Measurements from ENCODE around the gene TIMP2. TPM values are rescaled to one million over a fixed set of nuclear protein-coding genes. Genes with fewer than 3 reads are reported as not detected.

Gene TIMP2
- total and polyA plus RNA-seq, 4 donors = 8.9 to 37.6 (median 10.1) TPM

GRCh38 chr17:78957128-78957527, 31.9 kb upstream of the TIMP2 start:
- H3K4me1 ChIP-seq (ENCODE audit: control insufficient read depth in 4 of 4, insufficient read depth in 4 of 4, low read length in 3 of 4) = no peaks in the 10 kb centered on the region
- no peak overlapping the region for H3K9ac ChIP-seq (ENCODE audit: low read depth in 1 of 2, low read length in 2 of 2)
- H3K4me3 ChIP-seq (ENCODE audit: low read depth in 1 of 3, low read length in 3 of 3) = no peak overlapping the region
- 81% methylated on average over 12 of the region's 12 CpGs for WGBS
- no peak overlapping the region for H3K27ac ChIP-seq (ENCODE audit: low read depth in 1 of 2, low read length in 2 of 2)
- DNase-seq (ENCODE audit: low spot score) = no peak
- H3K36me3 ChIP-seq (ENCODE audit: control insufficient read depth in 4 of 4, insufficient read depth in 3 of 4, low read depth in 1 of 4, low read length in 3 of 4) = no peaks in the 10 kb centered on the region
- no peaks in the 10 kb centered on the region for H3K27me3 ChIP-seq (ENCODE audit: control insufficient read depth in 4 of 4, insufficient read depth in 4 of 4, low read length in 3 of 4)
- H3K9me3 ChIP-seq (ENCODE audit: control insufficient read depth in 4 of 4, low read length in 3 of 4) = no peaks in the 10 kb centered on the region
- TF ChIP-seq SP1 (IDR thresholded peaks at IDR 0.05) (no peak), TAF1 (conservative IDR thresholded peaks at IDR 0.05) (no peak), ATF3 (IDR thresholded peaks at IDR 0.05) (no peak), HNF4G (IDR thresholded peaks at IDR 0.05) (no peak), MAX (IDR thresholded peaks at IDR 0.05) (no peak), ZBTB33 (IDR thresholded peaks at IDR 0.05) (no peak), GABPA (IDR thresholded peaks at IDR 0.05 in 1 of 2, conservative IDR thresholded peaks at IDR 0.05 in 1 of 2) (no peak), YY1 (IDR thresholded peaks at IDR 0.05) (no peak), EGR1 (IDR thresholded peaks at IDR 0.05; ENCODE audit: low read depth in 2 of 2) (no peak), REST (IDR thresholded peaks at IDR 0.05) (no peak), RXRA (IDR thresholded peaks at IDR 0.05) (no peak), FOXA1 (IDR thresholded peaks at IDR 0.05) (no peak), CTCF (IDR thresholded peaks at IDR 0.05; ENCODE audit: low read depth, low read length, missing input control) (no peak)

- Histone ChIP-seq H3K36me3 (ENCODE audit: control insufficient read depth in 4 of 4, insufficient read depth in 3 of 4, low read depth in 1 of 4, low read length in 3 of 4) (no peaks in the 10 kb centered on the region), H3K9ac (ENCODE audit: low read depth in 1 of 2, low read length in 2 of 2) (no peak overlapping the region), H3K4me1 (ENCODE audit: control insufficient read depth in 4 of 4, insufficient read depth in 4 of 4, low read length in 3 of 4) (no peaks in the 10 kb centered on the region), H3K4me3 (ENCODE audit: low read depth in 1 of 3, low read length in 3 of 3) (no peak overlapping the region), H3K27ac (ENCODE audit: low read depth in 1 of 2, low read length in 2 of 2) (no peak overlapping the region), H3K9me3 (ENCODE audit: control insufficient read depth in 4 of 4, low read length in 3 of 4) (peaks cover 0 to 1% (median 0%) of the 10 kb centered on the region in 4 donors), H3K27me3 (ENCODE audit: control insufficient read depth in 4 of 4, insufficient read depth in 4 of 4, low read length in 3 of 4) (no peaks in the 10 kb centered on the region)
- 88% methylated on average over 11 of the region's 11 CpGs for WGBS
- TF ChIP-seq MAX (IDR thresholded peaks at IDR 0.05) = no peak
- TF ChIP-seq ZBTB33 (IDR thresholded peaks at IDR 0.05) = no peak
- no peak for TF ChIP-seq REST (IDR thresholded peaks at IDR 0.05)
- TF ChIP-seq JUND (IDR thresholded peaks at IDR 0.05) = no peak
- TF ChIP-seq NR2F2 (IDR thresholded peaks at IDR 0.05) = no peak
- no peak for TF ChIP-seq GABPA (IDR thresholded peaks at IDR 0.05 in 1 of 2, conservative IDR thresholded peaks at IDR 0.05 in 1 of 2)
- TF ChIP-seq SP1 (IDR thresholded peaks at IDR 0.05) = no peak
- no peak for TF ChIP-seq RAD21 (IDR thresholded peaks at IDR 0.05)
- no peak for TF ChIP-seq ATF3 (IDR thresholded peaks at IDR 0.05)
- no peak for TF ChIP-seq HNF4G (IDR thresholded peaks at IDR 0.05)
- no peak for DNase-seq (ENCODE audit: low spot score)
Measured at GRCh38 chr17:78956254-78956653, 31.1 kb upstream of the TIMP2 start.
